Keratinocyte (primary cell): Measurements from ENCODE around the gene DISC1. TPM values are rescaled to one million over a fixed set of nuclear protein-coding genes. Genes with fewer than 3 reads are reported as not detected.

ENCODE experiments used
- DNase-seq: peaks from one replicate; pipeline ENCODE4 v3.0.0-alpha.2; 2011; ENCODE audit warnings: low read depth, missing footprints, low spot score
- FAIRE-seq: peaks from 2 replicates; lab custom pipeline; 2011; peaks lifted over from hg19 to GRCh38; lab: Jason Lieb, UNC
- H2AFZ ChIP-seq: 2 replicates; pipeline ENCODE4 v1.6.0; 2012; ENCODE audit warnings: low read length, control low read depth, inconsistent platforms; ENCODE audit not compliant: control insufficient read depth
- H3K27ac ChIP-seq: 2 replicates; pipeline ENCODE4 v1.5.1; 2011; ENCODE audit warnings: low read length; ENCODE audit not compliant: control insufficient read depth, insufficient read depth
- H3K27me3 ChIP-seq: 3 replicates; pipeline ENCODE4 v1.6.0; 2011; ENCODE audit warnings: low read length; ENCODE audit not compliant: control insufficient read depth, insufficient read depth; ENCODE audit errors: extremely low read depth
- H3K36me3 ChIP-seq, 2 experiments: 2 replicates in 1 of 2; 3 replicates in 1 of 2; pipeline ENCODE4 v1.5.1; 2011; ENCODE audit warnings: low read length in 2 of 2, mild to moderate bottlenecking in 1 of 2; ENCODE audit not compliant: control insufficient read depth in 2 of 2, insufficient read depth in 2 of 2; ENCODE audit errors: extremely low read depth in 1 of 2
- H3K4me1 ChIP-seq: 3 replicates; pipeline ENCODE4 v1.5.1; 2011; ENCODE audit warnings: low read length; ENCODE audit not compliant: control insufficient read depth, insufficient read depth; ENCODE audit errors: extremely low read depth
- H3K4me2 ChIP-seq: 3 replicates; pipeline ENCODE4 v1.6.0; 2011; ENCODE audit warnings: low read depth, low read length; ENCODE audit not compliant: control insufficient read depth, insufficient read depth; ENCODE audit errors: extremely low read depth
- H3K4me3 ChIP-seq, 3 experiments: fragments of 200-600 bp in 1 of 3; sonication (generic) in 1 of 3; 2 replicates in 2 of 3; 3 replicates in 1 of 3; pipeline ENCODE4 v1.5.1; 2011 to 2016; ENCODE audit warnings: low read length in 3 of 3, mild to moderate bottlenecking in 3 of 3, control low read depth in 2 of 3, inconsistent platforms in 1 of 3, low read depth in 1 of 3, mixed read lengths in 1 of 3, mixed run types in 1 of 3, moderate library complexity in 1 of 3; ENCODE audit not compliant: control insufficient read depth in 2 of 3, insufficient read depth in 2 of 3; ENCODE audit errors: extremely low read depth in 1 of 3
- H3K79me2 ChIP-seq: 2 replicates; pipeline ENCODE4 v1.6.0; 2012; ENCODE audit warnings: low read length; ENCODE audit not compliant: control insufficient read depth, insufficient read depth
- H3K9ac ChIP-seq: 3 replicates; pipeline ENCODE4 v1.6.0; 2011; ENCODE audit warnings: low read length; ENCODE audit not compliant: control insufficient read depth, insufficient read depth; ENCODE audit errors: extremely low read depth
- H3K9me1 ChIP-seq: 3 replicates; pipeline ENCODE4 v1.6.0; 2011; ENCODE audit warnings: low read length; ENCODE audit not compliant: control insufficient read depth, insufficient read depth; ENCODE audit errors: extremely low read depth
- H3K9me3 ChIP-seq: 2 replicates; pipeline ENCODE4 v1.5.1; 2012; ENCODE audit warnings: low read depth, low read length; ENCODE audit not compliant: control insufficient read depth
- H4K20me1 ChIP-seq: 3 replicates; pipeline ENCODE4 v1.6.0; 2011; ENCODE audit warnings: low read length; ENCODE audit not compliant: control insufficient read depth, insufficient read depth; ENCODE audit errors: extremely low read depth
- EZH2 ChIP-seq: IDR thresholded peaks from one replicate; pipeline ENCODE4 v1.6.1; 2012; ENCODE audit warnings: inconsistent platforms, mild to moderate bottlenecking, low read length, moderate library complexity
- dilution Hi-C: fragments of 300-500 bp; cut with MboI; formaldehyde crosslinking; loops from one replicate; pipeline ENCODE4 v1.7.0; 2020; ENCODE audit warnings: low sequenced_read_pairs; ENCODE audit not compliant: extremely low pct_ligation_motif_present
- polyA plus RNA-seq, 5 experiments: library from polyadenylated mRNA; depleted of rRNA in 3 of 5; stranded (reverse) in 3 of 5; stranded (forward) in 1 of 5; unstranded in 1 of 5; fragments of >200 nt; gene quantifications; 1 replicate in 1 of 5; 2 replicates in 3 of 5; 3 replicates in 1 of 5; pipeline versions ENCODE4 v1.2.1 to v1.2.3, GENCODE V29; 2011 to 2012; ENCODE audit warnings: missing spikeins in 2 of 5, low read depth in 1 of 5, low replicate concordance in 1 of 5
- TF ChIP-seq, protein P1 (sequence below), 3 experiments: IDR thresholded peaks in 1 of 3; conservative IDR thresholded peaks in 1 of 3; optimal IDR thresholded peaks in 1 of 3; 2 replicates in 2 of 3; 3 replicates in 1 of 3; pipeline versions ENCODE3 to v1.5.1; 2011; ENCODE audit warnings: low read length in 3 of 3, mild to moderate bottlenecking in 3 of 3, moderate library complexity in 2 of 3, control low read depth in 1 of 3, inconsistent platforms in 1 of 3; ENCODE audit not compliant: insufficient read depth in 2 of 3; ENCODE audit errors: extremely low read depth in 1 of 3

Gene DISC1
- polyA plus RNA-seq, 1 donor (not counting 4 experiments of a cell fraction or from before 2014, with no cell fraction given), result 0.47 TPM

DNA sequence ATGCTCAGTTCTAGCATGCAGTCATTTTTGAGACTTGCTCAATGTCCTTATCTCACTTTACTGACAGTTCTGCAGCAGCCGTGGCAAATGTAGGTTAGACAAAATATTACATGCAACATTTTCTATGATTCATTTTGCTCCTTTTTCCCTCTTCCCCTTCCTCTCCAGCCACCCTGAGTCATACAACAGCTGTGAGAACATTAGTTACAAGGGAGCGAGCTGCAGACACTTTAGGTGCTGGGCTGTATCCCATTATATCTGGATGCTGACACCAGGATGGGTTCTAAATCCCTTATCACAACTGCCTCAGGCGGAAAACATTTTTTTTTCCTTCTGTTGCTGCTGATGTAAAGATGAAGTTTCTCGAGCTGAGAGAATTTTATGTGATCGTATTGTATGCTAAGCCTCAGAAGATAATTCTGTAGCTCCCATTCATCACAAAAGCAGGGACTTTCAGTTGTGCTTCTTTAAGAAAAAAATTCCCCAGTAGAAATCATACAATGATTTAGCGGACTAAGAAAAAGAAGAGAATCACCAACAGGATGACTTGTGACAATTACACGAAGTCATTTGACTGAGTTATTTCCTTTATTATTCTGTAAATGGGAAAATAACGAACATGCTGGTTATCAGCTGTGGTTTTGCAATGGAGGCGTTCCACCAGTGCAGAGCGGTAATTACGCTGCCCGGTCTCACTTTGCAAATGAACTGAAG is 345.0 kb downstream of the DISC1 start:
- Histone ChIP-seq H3K4me2 (no peak overlapping the region), H3K27me3 (no peaks in the 10 kb centered on the region), H3K79me2 (no peaks in the 10 kb centered on the region), H2AFZ (no peak overlapping the region), H3K36me3 (no peaks in the 10 kb centered on the region), H3K9ac (no peak overlapping the region), H3K27ac (no peak overlapping the region), H3K4me1 (no peaks in the 10 kb centered on the region), H3K9me1 (no peaks in the 10 kb centered on the region), H4K20me1 (no peaks in the 10 kb centered on the region), H3K9me3 (no peaks in the 10 kb centered on the region), H3K4me3 (no peak overlapping the region)
- dilution Hi-C loops, result no loop called here
- FAIRE-seq (no peak), DNase-seq (no peak)
- no peak for TF ChIP-seq EZH2
- TF ChIP-seq, protein P1, sequence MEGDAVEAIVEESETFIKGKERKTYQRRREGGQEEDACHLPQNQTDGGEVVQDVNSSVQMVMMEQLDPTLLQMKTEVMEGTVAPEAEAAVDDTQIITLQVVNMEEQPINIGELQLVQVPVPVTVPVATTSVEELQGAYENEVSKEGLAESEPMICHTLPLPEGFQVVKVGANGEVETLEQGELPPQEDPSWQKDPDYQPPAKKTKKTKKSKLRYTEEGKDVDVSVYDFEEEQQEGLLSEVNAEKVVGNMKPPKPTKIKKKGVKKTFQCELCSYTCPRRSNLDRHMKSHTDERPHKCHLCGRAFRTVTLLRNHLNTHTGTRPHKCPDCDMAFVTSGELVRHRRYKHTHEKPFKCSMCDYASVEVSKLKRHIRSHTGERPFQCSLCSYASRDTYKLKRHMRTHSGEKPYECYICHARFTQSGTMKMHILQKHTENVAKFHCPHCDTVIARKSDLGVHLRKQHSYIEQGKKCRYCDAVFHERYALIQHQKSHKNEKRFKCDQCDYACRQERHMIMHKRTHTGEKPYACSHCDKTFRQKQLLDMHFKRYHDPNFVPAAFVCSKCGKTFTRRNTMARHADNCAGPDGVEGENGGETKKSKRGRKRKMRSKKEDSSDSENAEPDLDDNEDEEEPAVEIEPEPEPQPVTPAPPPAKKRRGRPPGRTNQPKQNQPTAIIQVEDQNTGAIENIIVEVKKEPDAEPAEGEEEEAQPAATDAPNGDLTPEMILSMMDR (optimal IDR thresholded peaks at IDR 0.05 in 1 of 3, IDR thresholded peaks at IDR 0.05 in 1 of 3, conservative IDR thresholded peaks at IDR 0.05 in 1 of 3; ENCODE audit: extremely low read depth in 1 of 3, insufficient read depth in 2 of 3, low read length in 3 of 3), result no peak

DNA sequence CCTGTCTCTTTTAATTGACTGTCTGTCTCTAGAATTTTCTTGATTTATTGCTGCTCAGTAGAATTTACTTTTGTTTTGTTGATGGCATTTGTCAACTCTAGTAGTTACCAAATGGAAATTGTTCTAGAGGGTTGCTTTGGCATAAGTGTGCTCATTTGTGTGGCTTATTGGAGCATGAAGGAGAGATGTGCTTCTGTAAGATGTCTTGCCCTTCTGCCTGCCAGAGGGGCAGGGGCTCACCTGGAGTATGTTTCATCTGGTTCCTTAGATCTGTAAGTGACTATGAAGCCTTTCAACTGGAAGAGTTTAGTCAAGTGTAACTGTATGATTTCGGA is 345.5 kb downstream of the DISC1 start:
- H3K9me1 ChIP-seq, result no peaks in the 10 kb centered on the region
- no peak overlapping the region for H3K4me3 ChIP-seq
- FAIRE-seq, result no peak
- no peak overlapping the region for H3K27ac ChIP-seq
- no peaks in the 10 kb centered on the region for H3K79me2 ChIP-seq
- no peaks in the 10 kb centered on the region for H3K9me3 ChIP-seq
- H3K4me2 ChIP-seq, result no peak overlapping the region
- no peaks in the 10 kb centered on the region for H3K27me3 ChIP-seq
- H3K36me3 ChIP-seq, result no peaks in the 10 kb centered on the region
- H3K9ac ChIP-seq, result no peak overlapping the region
- TF ChIP-seq, protein P1 (optimal IDR thresholded peaks at IDR 0.05 in 1 of 3, IDR thresholded peaks at IDR 0.05 in 1 of 3, conservative IDR thresholded peaks at IDR 0.05 in 1 of 3; ENCODE audit: extremely low read depth in 1 of 3, insufficient read depth in 2 of 3, low read length in 3 of 3), result no peak
- TF ChIP-seq EZH2, result no peak
- dilution Hi-C loops, result no loop called here
- H4K20me1 ChIP-seq, result no peaks in the 10 kb centered on the region
- H3K4me1 ChIP-seq, result no peaks in the 10 kb centered on the region
- DNase-seq, result no peak
- no peak overlapping the region for H2AFZ ChIP-seq
